Adrenal gland (tissue), 5 donors: ENCODE data around the gene GABRA4.

Experiments
- POLR2A ChIP-seq, 2 donors: fragments of 450-650 bp; IDR thresholded peaks; one replicate each; pipeline ENCODE4 v1.6.1; 2017; ENCODE audit warnings: antibody characterized with exemption in 2 of 2, mild to moderate bottlenecking in 2 of 2, moderate library complexity in 1 of 2
- TF ChIP-seq, protein P1 (sequence below), 6 experiments: fragments of 450-650 bp in 4 of 6; fragments of 200-600 bp in 2 of 6; sonication (generic) in 1 of 6; IDR thresholded peaks; 1 replicate in 5 of 6; 2 replicates in 1 of 6; pipeline versions ENCODE4 v1.5.1 to v1.8.0; 2016 to 2021; ENCODE audit warnings: antibody characterized with exemption in 6 of 6, mild to moderate bottlenecking in 2 of 6, moderate library complexity in 1 of 6
- donor health status: DM: no; HTN: no; CAD: no.

DNA sequence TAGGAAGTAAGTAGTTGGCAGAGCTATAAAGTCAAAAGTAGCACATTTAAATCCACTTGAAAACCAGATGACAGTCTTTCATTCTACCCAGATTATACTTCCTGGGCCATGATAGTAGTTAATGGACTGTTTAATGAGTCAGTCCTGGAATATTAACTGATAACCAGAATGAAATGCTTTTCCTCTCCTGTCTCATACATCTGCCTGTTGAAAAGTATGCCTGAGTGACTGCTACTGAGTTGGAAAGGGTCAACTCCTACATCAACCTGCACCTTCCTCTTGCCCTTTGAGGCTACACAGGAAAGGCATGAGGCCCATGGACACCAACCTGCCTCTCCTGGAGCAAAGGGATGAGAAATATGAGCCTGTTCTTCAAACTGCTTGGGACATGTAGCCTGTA lies 48.3 kb downstream of the GABRA4 start:
- TF ChIP-seq, protein P1, sequence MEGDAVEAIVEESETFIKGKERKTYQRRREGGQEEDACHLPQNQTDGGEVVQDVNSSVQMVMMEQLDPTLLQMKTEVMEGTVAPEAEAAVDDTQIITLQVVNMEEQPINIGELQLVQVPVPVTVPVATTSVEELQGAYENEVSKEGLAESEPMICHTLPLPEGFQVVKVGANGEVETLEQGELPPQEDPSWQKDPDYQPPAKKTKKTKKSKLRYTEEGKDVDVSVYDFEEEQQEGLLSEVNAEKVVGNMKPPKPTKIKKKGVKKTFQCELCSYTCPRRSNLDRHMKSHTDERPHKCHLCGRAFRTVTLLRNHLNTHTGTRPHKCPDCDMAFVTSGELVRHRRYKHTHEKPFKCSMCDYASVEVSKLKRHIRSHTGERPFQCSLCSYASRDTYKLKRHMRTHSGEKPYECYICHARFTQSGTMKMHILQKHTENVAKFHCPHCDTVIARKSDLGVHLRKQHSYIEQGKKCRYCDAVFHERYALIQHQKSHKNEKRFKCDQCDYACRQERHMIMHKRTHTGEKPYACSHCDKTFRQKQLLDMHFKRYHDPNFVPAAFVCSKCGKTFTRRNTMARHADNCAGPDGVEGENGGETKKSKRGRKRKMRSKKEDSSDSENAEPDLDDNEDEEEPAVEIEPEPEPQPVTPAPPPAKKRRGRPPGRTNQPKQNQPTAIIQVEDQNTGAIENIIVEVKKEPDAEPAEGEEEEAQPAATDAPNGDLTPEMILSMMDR (IDR thresholded peaks at IDR 0.05) = no peak
- TF ChIP-seq POLR2A (IDR thresholded peaks at IDR 0.05) = no peak
